Measurements from ENCODE around the gene RABGAP1L.

- no peak for TF ChIP-seq POLR2A (IDR thresholded peaks at IDR 0.05)
- TF ChIP-seq CTCF (IDR thresholded peaks at IDR 0.05): no peak
These were observed 682.4 kb downstream of the RABGAP1L start for GRCh38 chr1:174841747-174842146.

All from Peyer's patch (tissue), 4 donors.